PC-9 (cell line): Measurements from ENCODE around the gene C3orf20. TPM values are rescaled to one million over a fixed set of nuclear protein-coding genes. Genes with fewer than 3 reads are reported as not detected.
"Not testable (repeated sequence)": the region's sequence is repeated elsewhere in the genome, so short reads cannot be mapped to it uniquely, and the experiment has no call there.

ENCODE experiments used
- BruUV-seq: library from RNA; stranded (reverse); fragments of 400-500 nt; replicated peaks from 2 replicates; lab custom pipeline; 2021; lab: Mats Ljungman, UMichigan
- CTCF ChIA-PET: fragments of 300-600 bp; sonication (Branson Sonifier 250); formaldehyde crosslinking; loops from one replicate; lab custom pipeline; 2022; ENCODE audit warnings: antibody characterized with exemption; lab: Charles Lee
- POLR2A ChIA-PET: fragments of 300-600 bp; sonication (Branson Sonifier 250); formaldehyde crosslinking; loops from one replicate; lab custom pipeline; 2022; ENCODE audit warnings: antibody characterized with exemption; ENCODE audit not compliant: unreplicated experiment; lab: Charles Lee
- DNase-seq, 2 experiments: peaks; one replicate each; pipeline versions ENCODE4 v3.0.0 to v3.0.0-alpha.2; 2015 to 2022; ENCODE audit warnings: mixed read lengths in 1 of 2
- H2AFZ ChIP-seq: fragments of 200-600 bp; sonication (generic); 2 replicates; pipeline ENCODE4 v1.8.1; 2017; ENCODE audit warnings: antibody characterized with exemption
- H3F3A ChIP-seq: fragments of 200-600 bp; sonication (generic); 2 replicates; pipeline ENCODE4 v1.8.1; 2017; ENCODE audit warnings: antibody characterized with exemption, mild to moderate bottlenecking, low read depth; ENCODE audit not compliant: insufficient read depth
- H3K27ac ChIP-seq: fragments of 200-600 bp; sonication (generic); 2 replicates; pipeline ENCODE4 v1.6.1; 2016; ENCODE audit warnings: mixed run types
- H3K27me3 ChIP-seq: fragments of 200-600 bp; sonication (generic); 2 replicates; pipeline ENCODE4 v1.6.1; 2016; ENCODE audit warnings: low read depth, mixed run types; ENCODE audit not compliant: insufficient read depth
- H3K36me3 ChIP-seq: fragments of 200-600 bp; sonication (generic); 2 replicates; pipeline ENCODE4 v1.6.1; 2016; ENCODE audit warnings: low read depth, mixed run types
- H3K4me1 ChIP-seq: fragments of 200-600 bp; sonication (generic); replicated peaks from 2 replicates; pipeline ENCODE4 v1.6.1; 2016; ENCODE audit warnings: mixed run types; ENCODE audit not compliant: insufficient read depth
- H3K4me2 ChIP-seq: fragments of 200-600 bp; sonication (generic); 2 replicates; pipeline ENCODE4 v1.6.1; 2017; ENCODE audit warnings: mixed run types
- H3K4me3 ChIP-seq: fragments of 200-600 bp; sonication (generic); 2 replicates; pipeline ENCODE4 v1.6.1; 2016; ENCODE audit warnings: mixed run types
- H3K79me2 ChIP-seq: fragments of 200-600 bp; sonication (generic); 2 replicates; pipeline ENCODE4 v1.6.1; 2017; ENCODE audit warnings: low read depth, mixed run types
- H3K9me2 ChIP-seq: fragments of 200-600 bp; sonication (generic); 2 replicates; pipeline ENCODE4 v1.8.1; 2017; ENCODE audit warnings: mild to moderate bottlenecking; ENCODE audit not compliant: insufficient read depth
- H3K9me3 ChIP-seq: fragments of 200-600 bp; sonication (generic); 2 replicates; pipeline ENCODE4 v1.8.1; 2016; ENCODE audit warnings: low read depth; ENCODE audit not compliant: insufficient read depth
- H4K20me1 ChIP-seq: fragments of 200-600 bp; sonication (generic); 2 replicates; pipeline ENCODE4 v1.8.1; 2017; ENCODE audit not compliant: insufficient read depth
- CTCF ChIP-seq: fragments of 200-600 bp; sonication (generic); conservative IDR thresholded peaks from 2 replicates; pipeline ENCODE4 v1.6.1; 2017; ENCODE audit warnings: mixed run types, antibody characterized with exemption, mild to moderate bottlenecking, moderate library complexity
- EZH2 ChIP-seq: fragments of 200-600 bp; sonication (generic); IDR thresholded peaks from 2 replicates; pipeline ENCODE4 v1.8.0; 2017; ENCODE audit warnings: antibody characterized with exemption, low read depth
- intact Hi-C: fragments of 100-400 bp; cut with micrococcal nuclease; formaldehyde crosslinking; loops from one replicate; pipeline ENCODE4 v1.10.0; 2022; ENCODE audit not compliant: unreplicated experiment
- total RNA-seq: library from RNA; stranded (reverse); gene quantifications from 2 replicates; pipeline ENCODE4 v1.2.3, GENCODE V29; 2021

The C3orf20 gene
- total RNA-seq, 1 experiment from 2014 or later: not detected

GRCh38 chr3:14651440-14652251 lies 23.3 kb upstream of the C3orf20 start, which contains the start of gene CCDC174:
TSS of gene CCDC174 (plus strand) at chr3:14651762. CDS start at chr3:14651837, 75 bp downstream.
- H2AFZ ChIP-seq: peak within 1 kb of the TSS; percentile 92
- H3K4me3 ChIP-seq: peak within 1 kb of the TSS; percentile 95
- ChIA-PET POLR2A (interaction anchor here (0.5 to 0.7 kb wide), 13 partner anchors 12 to 1946 kb away, joined by 3 to 11 read pairs (median 4); partner anchors contain the start of genes CAPN7 and XPC), CTCF (interaction anchor here (0.6 kb wide), 1 partner anchor 446 kb away, joined by 3 read pairs; no protein-coding TSS in a partner anchor)
- peak; percentile 91 to 94 for DNase-seq
- peak within 1 kb of the TSS; percentile 93 for H3K4me2 ChIP-seq
- peaks cover 19% of the 10 kb centered on the region for H3K4me1 ChIP-seq
- intact Hi-C loops: loop anchor here (5.0 kb wide), 1 partner anchor 474 kb away; the partner anchor contains the start of genes LSM3 and XPC
- H3F3A ChIP-seq: peaks cover 13% of the 10 kb centered on the region
- TF ChIP-seq CTCF: no peak
- TF ChIP-seq EZH2: no peak
- peaks cover 26% of the 10 kb centered on the region for H3K36me3 ChIP-seq
- no peaks in the 10 kb centered on the region for H3K9me2 ChIP-seq
- peaks cover 37% of the 10 kb centered on the region for H3K79me2 ChIP-seq
- no peaks in the 10 kb centered on the region for H3K27me3 ChIP-seq
- TSS peak; percentile 92 for BruUV-seq
- H4K20me1 ChIP-seq: peaks cover 7% of the 10 kb centered on the region; the same call in 1 of the 2 replicates
- H3K27ac ChIP-seq: peak within 1 kb of the TSS; percentile 82
- no peaks in the 10 kb centered on the region for H3K9me3 ChIP-seq

GRCh38 chr3:14652360-14652907 lies 22.5 kb upstream of the C3orf20 start:
- H3K4me3 ChIP-seq: peak overlapping the region; percentile 95
- H3K79me2 ChIP-seq: peaks cover 37% of the 10 kb centered on the region
- H3K9me3 ChIP-seq, POLR2A ChIA-PET, H3K27me3 ChIP-seq, H4K20me1 ChIP-seq, BruUV-seq, H3K9me2 ChIP-seq, CTCF ChIA-PET, DNase-seq: not testable (repeated sequence)
- H3K36me3 ChIP-seq: peaks cover 29% of the 10 kb centered on the region
- H3F3A ChIP-seq: peaks cover 13% of the 10 kb centered on the region
- H3K4me2 ChIP-seq: peak overlapping the region; percentile 93
- H3K4me1 ChIP-seq: peaks cover 19% of the 10 kb centered on the region
- peak overlapping the region; percentile 86 for H2AFZ ChIP-seq
- intact Hi-C loops: loop anchor here (5.0 kb wide), 1 partner anchor 475 kb away; the partner anchor contains the start of genes LSM3 and XPC
- peak overlapping the region; percentile 82 for H3K27ac ChIP-seq

- no TSS peak for BruUV-seq
- H3K4me2 ChIP-seq: no peak overlapping the region
- intact Hi-C loops: no loop called here
- no peaks in the 10 kb centered on the region for H3K9me3 ChIP-seq
- peaks cover 7% of the 10 kb centered on the region; the same call in 1 of the 2 replicates for H3F3A ChIP-seq
- TF ChIP-seq CTCF (no peak), EZH2 (no peak)
- POLR2A ChIA-PET: no interaction called here
- H4K20me1 ChIP-seq: peaks cover 11% of the 10 kb centered on the region
- H3K27me3 ChIP-seq: no peaks in the 10 kb centered on the region
- H3K9me2 ChIP-seq: no peaks in the 10 kb centered on the region
- peaks cover 19% of the 10 kb centered on the region for H3K79me2 ChIP-seq
- no peak overlapping the region for H3K27ac ChIP-seq
- CTCF ChIA-PET: interaction anchor here (0.6 kb wide), 1 partner anchor 129 kb away, joined by 4 read pairs; no protein-coding TSS in a partner anchor
- no peak for DNase-seq
- H3K4me1 ChIP-seq: peaks cover 11% of the 10 kb centered on the region
- H2AFZ ChIP-seq: no peak overlapping the region
- H3K36me3 ChIP-seq: peaks cover 63% of the 10 kb centered on the region
- H3K4me3 ChIP-seq: no peak overlapping the region
Observed at GRCh38 chr3:14657579-14657978, 17.4 kb upstream of the C3orf20 start.
